SK-N-SH (cell line): Measurements from ENCODE around the gene KHDC1. TPM values are rescaled to one million over a fixed set of nuclear protein-coding genes. Genes with fewer than 3 reads are reported as not detected.

ENCODE experiments used
- CTCF ChIA-PET: fragments of 300-600, 350-600 bp; formaldehyde crosslinking; extraction: SDS; loops from one replicate; lab custom pipeline; 2021; lab: Yijun Ruan, JAX
- POLR2A ChIA-PET: fragments of 350-600 bp; sonication (Branson Sonifier 250); formaldehyde crosslinking; extraction: SDS; loops from one replicate; lab custom pipeline; 2020; ENCODE audit warnings: antibody characterized with exemption, inconsistent platforms; lab: Yijun Ruan, JAX
- DNase-seq: peaks from one replicate; pipeline ENCODE4 v3.0.0; 2012
- H2AFZ ChIP-seq: fragments of 200-600 bp; sonication (generic); 2 replicates; pipeline ENCODE4 v1.8.1; 2016; ENCODE audit warnings: antibody characterized with exemption, mild to moderate bottlenecking, low read depth
- H3F3A ChIP-seq: fragments of 200-600 bp; sonication (generic); replicated peaks from 2 replicates; pipeline ENCODE3; 2016; ENCODE audit warnings: antibody characterized with exemption, mild to moderate bottlenecking; ENCODE audit not compliant: insufficient read depth
- H3K27ac ChIP-seq, 2 experiments: fragments of 200-500 bp in 1 of 2; fragments of 200-600 bp in 1 of 2; sonication (Bioruptor generic) in 1 of 2; sonication (generic), shearing (Covaris generic) in 1 of 2; 2 replicates each; pipeline versions ENCODE4 v1.5.1 to v1.6.1; 2014 to 2016; ENCODE audit warnings: low read depth in 2 of 2, inconsistent platforms in 1 of 2, low read length in 1 of 2, mild to moderate bottlenecking in 1 of 2, mixed read lengths in 1 of 2
- H3K27me3 ChIP-seq: fragments of 200-600 bp; sonication (generic), shearing (Covaris generic); 2 replicates; pipeline ENCODE4 v1.6.1; 2016; ENCODE audit warnings: mixed run types; ENCODE audit not compliant: insufficient read depth
- H3K36me3 ChIP-seq, 2 experiments: fragments of 200-500 bp in 1 of 2; fragments of 200-600 bp in 1 of 2; sonication (Bioruptor generic) in 1 of 2; sonication (generic) in 1 of 2; replicated peaks in 1 of 2; 2 replicates each; pipeline versions ENCODE3 to v1.5.1; 2014 to 2016; ENCODE audit warnings: low read length in 1 of 2, mild to moderate bottlenecking in 1 of 2; ENCODE audit not compliant: insufficient read depth in 2 of 2, control insufficient read depth in 1 of 2
- H3K4me1 ChIP-seq, 2 experiments: fragments of 200-500 bp in 1 of 2; fragments of 200-600 bp in 1 of 2; sonication (Bioruptor generic) in 1 of 2; sonication (generic), shearing (Covaris generic) in 1 of 2; 2 replicates each; pipeline versions ENCODE4 v1.5.1 to v1.6.1; 2014 to 2016; ENCODE audit warnings: low read depth in 1 of 2, low read length in 1 of 2, mixed run types in 1 of 2; ENCODE audit not compliant: insufficient read depth in 2 of 2, control insufficient read depth in 1 of 2
- H3K4me2 ChIP-seq: fragments of 200-600 bp; sonication (generic), shearing (Covaris generic); 2 replicates; pipeline ENCODE4 v1.6.1; 2017; ENCODE audit warnings: mixed run types
- H3K4me3 ChIP-seq, 2 experiments: fragments of 200-500 bp in 1 of 2; fragments of 200-600 bp in 1 of 2; sonication (Bioruptor generic) in 1 of 2; sonication (generic), shearing (Covaris generic) in 1 of 2; 2 replicates each; pipeline versions ENCODE4 v1.5.1 to v1.8.1; 2014 to 2016; ENCODE audit warnings: low read depth in 2 of 2, inconsistent platforms in 1 of 2, low read length in 1 of 2, mild to moderate bottlenecking in 1 of 2, mixed read lengths in 1 of 2, moderate library complexity in 1 of 2
- H3K79me2 ChIP-seq: fragments of 200-600 bp; sonication (generic); 2 replicates; pipeline ENCODE4 v1.8.1; 2017; ENCODE audit warnings: mild to moderate bottlenecking; ENCODE audit not compliant: insufficient read depth
- H3K9ac ChIP-seq: fragments of 200-600 bp; sonication (generic); 2 replicates; pipeline ENCODE4 v1.6.1; 2017; ENCODE audit warnings: mixed run types
- H3K9me2 ChIP-seq: fragments of 200-600 bp; sonication (generic); 2 replicates; pipeline ENCODE4 v1.6.1; 2017; ENCODE audit warnings: mixed run types
- H3K9me3 ChIP-seq: fragments of 200-600 bp; sonication (generic); 2 replicates; pipeline ENCODE4 v1.6.1; 2017; ENCODE audit warnings: mixed run types, mild to moderate bottlenecking, moderate library complexity
- H4K20me1 ChIP-seq: fragments of 200-600 bp; sonication (generic); 2 replicates; pipeline ENCODE4 v1.6.1; 2017; ENCODE audit warnings: mild to moderate bottlenecking, mixed run types; ENCODE audit not compliant: insufficient read depth
- FOSL2 ChIP-seq: IDR thresholded peaks from 2 replicates; pipeline ENCODE4 v1.4.0; 2012; ENCODE audit warnings: low read depth, mild to moderate bottlenecking, moderate library complexity, borderline replicate concordance
- FOXJ3 ChIP-seq: sonication (generic); formaldehyde crosslinking; IDR thresholded peaks from 2 replicates; pipeline ENCODE4 v1.5.1; 2020; ENCODE audit warnings: mild to moderate bottlenecking, missing genetic modification reagents
- GATA2 ChIP-seq: sonication (generic); formaldehyde crosslinking; IDR thresholded peaks from 2 replicates; pipeline ENCODE4 v1.5.0; 2020; ENCODE audit warnings: mild to moderate bottlenecking, missing genetic modification reagents
- IRF3 ChIP-seq: fragments of 150-350 bp; IDR thresholded peaks from 2 replicates; pipeline ENCODE4 v1.6.1; 2016; ENCODE audit warnings: mild to moderate bottlenecking, low read depth, low read length
- MAX ChIP-seq: IDR thresholded peaks from 2 replicates; pipeline ENCODE4 v1.4.0; 2012; ENCODE audit warnings: low read depth
- POLR2AphosphoS5 ChIP-seq: IDR thresholded peaks from 2 replicates; pipeline ENCODE4 v1.6.1; 2012; ENCODE audit warnings: low read depth, low read length
- RXRA ChIP-seq: IDR thresholded peaks from 2 replicates; pipeline ENCODE4 v1.4.0; 2012; ENCODE audit warnings: low read depth, mild to moderate bottlenecking, borderline replicate concordance
- SMC3 ChIP-seq: IDR thresholded peaks from 2 replicates; pipeline ENCODE4 v1.6.1; 2012; ENCODE audit warnings: low read depth, low read length, improper control_type of control experiment
- TAF1 ChIP-seq: IDR thresholded peaks from 2 replicates; pipeline ENCODE4 v1.6.1; 2012; ENCODE audit warnings: low read depth, mild to moderate bottlenecking, low read length, moderate library complexity, borderline replicate concordance
- TCF12 ChIP-seq: IDR thresholded peaks from 2 replicates; pipeline ENCODE4 v1.4.0; 2012
- YY1 ChIP-seq: IDR thresholded peaks from 2 replicates; pipeline ENCODE4 v1.4.0; 2012; ENCODE audit warnings: low read depth, mild to moderate bottlenecking
- WGBS: methylation state at CpG from one replicate; pipeline ENCODE4 v1.1.6; 2017; ENCODE audit warnings: low lambda C conversion rate; 5-methylcytosine and 5-hydroxymethylcytosine counted together
- polyA plus RNA-seq, 3 experiments: library from polyadenylated mRNA; depleted of rRNA; stranded (reverse); fragments of >200 nt; gene quantifications; 2 replicates each; pipeline ENCODE4 v1.2.3, GENCODE V29; 2012
- TF ChIP-seq, protein P1 (sequence below): IDR thresholded peaks from 2 replicates; pipeline ENCODE4 v1.6.1; 2012; ENCODE audit warnings: mild to moderate bottlenecking, low read depth, low read length, moderate library complexity
- TF ChIP-seq, protein P2 (sequence below): fragments of 150-350 bp; IDR thresholded peaks from 2 replicates; pipeline ENCODE4 v1.6.1; 2017; ENCODE audit warnings: antibody characterized with exemption, low read length, low read depth, borderline replicate concordance
- TF ChIP-seq, protein P3 (sequence below): IDR thresholded peaks from 2 replicates; pipeline ENCODE4 v1.4.0; 2012; ENCODE audit warnings: low read depth, borderline replicate concordance

KHDC1 gene
- polyA plus RNA-seq, 1 of the 3 experiments (the other 2 are of a cell fraction), result 6.0 TPM

DNA sequence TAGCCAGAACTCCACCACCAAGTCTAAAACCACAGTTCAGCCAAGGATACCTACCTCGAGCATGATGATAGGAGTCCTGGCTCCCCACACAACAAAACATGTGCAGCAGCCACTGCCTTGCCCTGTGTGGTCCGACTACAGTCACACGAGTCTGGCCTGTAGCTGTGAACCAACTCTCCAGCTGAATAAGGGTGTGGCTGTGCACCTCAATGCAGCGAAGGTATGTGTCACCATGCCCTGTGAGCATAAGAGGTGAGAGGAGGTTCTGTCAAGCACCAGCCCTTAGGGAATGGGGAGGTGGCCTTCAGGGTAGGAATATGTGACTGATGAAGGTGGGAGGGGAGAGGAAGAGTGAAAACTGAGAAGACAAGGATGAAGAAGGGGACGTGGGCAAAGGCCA, 21.0 kb downstream of the KHDC1 start:
- ChIA-PET POLR2A (no interaction called here), CTCF (no interaction called here)

More for the DNA sequence above, 21.0 kb downstream of the KHDC1 start:
- Histone ChIP-seq H2AFZ (no peak overlapping the region), H3K4me1 (no peaks in the 10 kb centered on the region), H3K27ac (no peak overlapping the region), H3K79me2 (no peaks in the 10 kb centered on the region), H3K9me2 (no peaks in the 10 kb centered on the region), H3K9me3 (no peaks in the 10 kb centered on the region), H3K27me3 (no peaks in the 10 kb centered on the region), H3K36me3 (no peaks in the 10 kb centered on the region), H3K4me2 (no peak overlapping the region), H4K20me1 (no peaks in the 10 kb centered on the region), H3K4me3 (no peak overlapping the region), H3K9ac (no peak overlapping the region), H3F3A (no peaks in the 10 kb centered on the region)
- TF ChIP-seq RXRA, result no peak
- no peak for TF ChIP-seq TCF12
- TF ChIP-seq, protein P1, sequence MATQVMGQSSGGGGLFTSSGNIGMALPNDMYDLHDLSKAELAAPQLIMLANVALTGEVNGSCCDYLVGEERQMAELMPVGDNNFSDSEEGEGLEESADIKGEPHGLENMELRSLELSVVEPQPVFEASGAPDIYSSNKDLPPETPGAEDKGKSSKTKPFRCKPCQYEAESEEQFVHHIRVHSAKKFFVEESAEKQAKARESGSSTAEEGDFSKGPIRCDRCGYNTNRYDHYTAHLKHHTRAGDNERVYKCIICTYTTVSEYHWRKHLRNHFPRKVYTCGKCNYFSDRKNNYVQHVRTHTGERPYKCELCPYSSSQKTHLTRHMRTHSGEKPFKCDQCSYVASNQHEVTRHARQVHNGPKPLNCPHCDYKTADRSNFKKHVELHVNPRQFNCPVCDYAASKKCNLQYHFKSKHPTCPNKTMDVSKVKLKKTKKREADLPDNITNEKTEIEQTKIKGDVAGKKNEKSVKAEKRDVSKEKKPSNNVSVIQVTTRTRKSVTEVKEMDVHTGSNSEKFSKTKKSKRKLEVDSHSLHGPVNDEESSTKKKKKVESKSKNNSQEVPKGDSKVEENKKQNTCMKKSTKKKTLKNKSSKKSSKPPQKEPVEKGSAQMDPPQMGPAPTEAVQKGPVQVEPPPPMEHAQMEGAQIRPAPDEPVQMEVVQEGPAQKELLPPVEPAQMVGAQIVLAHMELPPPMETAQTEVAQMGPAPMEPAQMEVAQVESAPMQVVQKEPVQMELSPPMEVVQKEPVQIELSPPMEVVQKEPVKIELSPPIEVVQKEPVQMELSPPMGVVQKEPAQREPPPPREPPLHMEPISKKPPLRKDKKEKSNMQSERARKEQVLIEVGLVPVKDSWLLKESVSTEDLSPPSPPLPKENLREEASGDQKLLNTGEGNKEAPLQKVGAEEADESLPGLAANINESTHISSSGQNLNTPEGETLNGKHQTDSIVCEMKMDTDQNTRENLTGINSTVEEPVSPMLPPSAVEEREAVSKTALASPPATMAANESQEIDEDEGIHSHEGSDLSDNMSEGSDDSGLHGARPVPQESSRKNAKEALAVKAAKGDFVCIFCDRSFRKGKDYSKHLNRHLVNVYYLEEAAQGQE, result no peak
- TF ChIP-seq YY1, result no peak
- TF ChIP-seq, protein P2, sequence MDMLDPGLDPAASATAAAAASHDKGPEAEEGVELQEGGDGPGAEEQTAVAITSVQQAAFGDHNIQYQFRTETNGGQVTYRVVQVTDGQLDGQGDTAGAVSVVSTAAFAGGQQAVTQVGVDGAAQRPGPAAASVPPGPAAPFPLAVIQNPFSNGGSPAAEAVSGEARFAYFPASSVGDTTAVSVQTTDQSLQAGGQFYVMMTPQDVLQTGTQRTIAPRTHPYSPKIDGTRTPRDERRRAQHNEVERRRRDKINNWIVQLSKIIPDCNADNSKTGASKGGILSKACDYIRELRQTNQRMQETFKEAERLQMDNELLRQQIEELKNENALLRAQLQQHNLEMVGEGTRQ, result no peak
- TF ChIP-seq GATA2 (CRISPR knock-in tag), result no peak
- TF ChIP-seq IRF3, result no peak
- TF ChIP-seq FOXJ3 (CRISPR knock-in tag), result no peak
- no peak for TF ChIP-seq POLR2AphosphoS5
- no peak for TF ChIP-seq MAX
- TF ChIP-seq, protein P3, sequence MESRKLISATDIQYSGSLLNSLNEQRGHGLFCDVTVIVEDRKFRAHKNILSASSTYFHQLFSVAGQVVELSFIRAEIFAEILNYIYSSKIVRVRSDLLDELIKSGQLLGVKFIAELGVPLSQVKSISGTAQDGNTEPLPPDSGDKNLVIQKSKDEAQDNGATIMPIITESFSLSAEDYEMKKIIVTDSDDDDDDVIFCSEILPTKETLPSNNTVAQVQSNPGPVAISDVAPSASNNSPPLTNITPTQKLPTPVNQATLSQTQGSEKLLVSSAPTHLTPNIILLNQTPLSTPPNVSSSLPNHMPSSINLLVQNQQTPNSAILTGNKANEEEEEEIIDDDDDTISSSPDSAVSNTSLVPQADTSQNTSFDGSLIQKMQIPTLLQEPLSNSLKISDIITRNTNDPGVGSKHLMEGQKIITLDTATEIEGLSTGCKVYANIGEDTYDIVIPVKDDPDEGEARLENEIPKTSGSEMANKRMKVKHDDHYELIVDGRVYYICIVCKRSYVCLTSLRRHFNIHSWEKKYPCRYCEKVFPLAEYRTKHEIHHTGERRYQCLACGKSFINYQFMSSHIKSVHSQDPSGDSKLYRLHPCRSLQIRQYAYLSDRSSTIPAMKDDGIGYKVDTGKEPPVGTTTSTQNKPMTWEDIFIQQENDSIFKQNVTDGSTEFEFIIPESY, result no peak
- no peak for TF ChIP-seq TAF1
- no peak for TF ChIP-seq SMC3
- TF ChIP-seq FOSL2, result no peak
- no peak for DNase-seq
- 80% methylated on average over 5 of the region's 5 CpGs for WGBS
